Measurements from ENCODE around the gene ATP2B2. TPM values are rescaled to one million over a fixed set of nuclear protein-coding genes. Genes with fewer than 3 reads are reported as not detected.

Gene ATP2B2
- total and polyA plus RNA-seq, 10 of the 15 experiments (the other 5 are each of a cell fraction or from before 2014, with no cell fraction given), result 0.04 TPM; not detected in 9

GRCh38 chr3:10465161-10465560 is 40.2 kb downstream of the ATP2B2 start:
- no peak overlapping the region for H3K4me2 ChIP-seq (ENCODE audit: control insufficient read depth, insufficient read depth)
- intact Hi-C loops (cut with micrococcal nuclease; ENCODE audit: unreplicated experiment), result no loop called here
- SMC1A ChIA-PET (ENCODE audit: uncharacterized antibody, unreplicated experiment), result interaction anchor here (0.6 kb wide), 1 partner anchor 826 kb away, joined by 4 read pairs; no protein-coding TSS in a partner anchor
- no peak overlapping the region for H3K27ac ChIP-seq (ENCODE audit: control insufficient read depth, insufficient read depth)
- ATAC-seq (no peak), FAIRE-seq (no peak), DNase-seq (ENCODE audit: low read depth, low spot score) (no peak)
- WGBS (ENCODE audit: insufficient coverage, insufficient replicate concordance, low lambda C conversion rate, missing lambda C conversion rate), result 0% methylated on average over 1 of the region's 1 CpG
- H3K4me3 ChIP-seq, result no peak overlapping the region
- H3K79me2 ChIP-seq (ENCODE audit: control insufficient read depth, insufficient read depth, low read length), result no peaks in the 10 kb centered on the region
- CTCF ChIA-PET, result no interaction called here
- no peaks in the 10 kb centered on the region for H3K36me3 ChIP-seq (ENCODE audit: control insufficient read depth in 2 of 2, insufficient read depth in 2 of 2, low read length in 1 of 2)
- in situ Hi-C loops (cut with MboI), result no loop called here
- H2AFZ ChIP-seq (ENCODE audit: control insufficient read depth, low read depth, low read length), result no peak overlapping the region
- BruUV-seq (replicated peaks), result no TSS peak
- POLR2A ChIA-PET, result no interaction called here
- RAD21 ChIA-PET (ENCODE audit: unreplicated experiment), result no interaction called here
- no peaks in the 10 kb centered on the region for H3K4me1 ChIP-seq (ENCODE audit: control insufficient read depth, insufficient read depth, low read length)
- no peak for TF ChIP-seq RELA (IDR thresholded peaks at IDR 0.05; ENCODE audit: borderline replicate concordance, partially characterized antibody)
- TF ChIP-seq MEF2A (IDR thresholded peaks at IDR 0.05; ENCODE audit: insufficient read depth, low read depth, low read length), result no peak
- TF ChIP-seq CREB1 (IDR thresholded peaks at IDR 0.05; ENCODE audit: low read depth), result no peak
- no peak for TF ChIP-seq DPF2 (IDR thresholded peaks at IDR 0.05)
- no peak for TF ChIP-seq IRF3 (IDR thresholded peaks at IDR 0.05)
- TF ChIP-seq CBX3 (IDR thresholded peaks at IDR 0.05; ENCODE audit: borderline replicate concordance, low read depth), result no peak
- no peak for TF ChIP-seq RAD51 (IDR thresholded peaks at IDR 0.05)
- no peak for TF ChIP-seq ETV6 (conservative IDR thresholded peaks at IDR 0.05 in 1 of 2, IDR thresholded peaks at IDR 0.05 in 1 of 2; ENCODE audit: borderline replicate concordance in 1 of 2, low read depth in 1 of 2)
- no peak for TF ChIP-seq STAT1 (conservative IDR thresholded peaks at IDR 0.05)
- peaks cover 0 to 1% of the 10 kb centered on the region in 2 experiments; a peak in 1 of 4 replicates for H3K27me3 ChIP-seq (replicated peaks in 1 of 2; ENCODE audit: control insufficient read depth in 2 of 2, insufficient read depth in 2 of 2, low read length in 1 of 2)
- H4K20me1 ChIP-seq (ENCODE audit: control insufficient read depth, insufficient read depth), result no peaks in the 10 kb centered on the region
- no peak overlapping the region for H3K9ac ChIP-seq (ENCODE audit: control insufficient read depth, insufficient read depth, low read length)
- H3K9me3 ChIP-seq (replicated peaks; ENCODE audit: control insufficient read depth, insufficient read depth, low read length), result no peaks in the 10 kb centered on the region; the same call in 2 of the 3 replicates
